HepG2 (cell line): Measurements from ENCODE around the gene NXN. TPM values are rescaled to one million over a fixed set of nuclear protein-coding genes. Genes with fewer than 3 reads are reported as not detected.

Source experiments
- ATAC-seq: fragments of 200-7000 bp; cut with Tn5 transposase; 3 replicates; pipeline ENCODE4 v1.9.1; 2020; ENCODE audit warnings: mild to moderate bottlenecking, moderate library complexity
- BruUV-seq: library from RNA; stranded (reverse); fragments of 400-500 nt; replicated peaks from 2 replicates; lab custom pipeline; 2021; lab: Mats Ljungman, UMichigan
- CTCF ChIA-PET: fragments of 300-600 bp; formaldehyde crosslinking; extraction: SDS; loops from one replicate; lab custom pipeline; 2021; ENCODE audit warnings: low total read pairs, inconsistent platforms, low intra/inter-chr PET ratio; lab: Yijun Ruan, JAX
- POLR2A ChIA-PET: fragments of 350-600 bp; sonication (Branson Sonifier 250); formaldehyde crosslinking; loops from one replicate; lab custom pipeline; 2020; ENCODE audit warnings: antibody characterized with exemption, inconsistent platforms; lab: Yijun Ruan, JAX
- DNase-seq: peaks from one replicate; pipeline ENCODE4 v3.0.0-alpha.2; 2015; ENCODE audit warnings: low spot score
- FAIRE-seq: peaks from 3 replicates; lab custom pipeline; 2011; peaks lifted over from hg19 to GRCh38; lab: Jason Lieb, UNC
- H2AFZ ChIP-seq: one replicate; pipeline ENCODE4 v1.6.1; 2011; ENCODE audit warnings: low read length, inconsistent platforms
- H3K27ac ChIP-seq: fragments of 300-600 bp; 3 replicates; pipeline ENCODE4 v1.8.0; 2011; ENCODE audit warnings: mixed run types, mild to moderate bottlenecking, mixed read lengths, low read length, inconsistent platforms; ENCODE audit not compliant: insufficient read depth; ENCODE audit errors: extremely low read length
- H3K27me3 ChIP-seq, 2 experiments: fragments of 200-600 bp in 1 of 2; 2 replicates in 1 of 2; 3 replicates in 1 of 2; pipeline versions ENCODE4 v1.6.0 to v1.8.0; 2011; ENCODE audit warnings: low read length in 2 of 2, mild to moderate bottlenecking in 2 of 2, moderate library complexity in 2 of 2, inconsistent platforms in 1 of 2; ENCODE audit not compliant: insufficient read depth in 2 of 2, control insufficient read depth in 1 of 2
- H3K36me3 ChIP-seq, 2 experiments: fragments of 200-600 bp in 1 of 2; replicated peaks in 1 of 2; 2 replicates in 1 of 2; 3 replicates in 1 of 2; pipeline versions ENCODE4 v1.5.1 to v1.8.0; 2011; ENCODE audit warnings: low read length in 2 of 2, inconsistent platforms in 1 of 2; ENCODE audit not compliant: insufficient read depth in 2 of 2, control insufficient read depth in 1 of 2
- H3K4me1 ChIP-seq: 2 replicates; pipeline ENCODE4 v1.5.1; 2012; ENCODE audit warnings: low read length, inconsistent platforms; ENCODE audit not compliant: insufficient read depth
- H3K4me2 ChIP-seq: 2 replicates; pipeline ENCODE4 v1.6.0; 2011; ENCODE audit warnings: low read depth, low read length, inconsistent platforms
- H3K4me3 ChIP-seq, 3 experiments: fragments of 200-600 bp in 1 of 3; sonication (generic), shearing (Covaris generic) in 1 of 3; replicated peaks in 1 of 3; 2 replicates each; pipeline ENCODE4 v1.5.1; 2011 to 2016; ENCODE audit warnings: low read length in 3 of 3, inconsistent platforms in 2 of 3, low read depth in 2 of 3, mild to moderate bottlenecking in 2 of 3, control low read depth in 1 of 3, mixed read lengths in 1 of 3; ENCODE audit not compliant: insufficient read depth in 1 of 3
- H3K79me2 ChIP-seq: one replicate; pipeline ENCODE4 v1.6.1; 2011; ENCODE audit warnings: low read length, inconsistent platforms; ENCODE audit not compliant: insufficient read depth
- H3K9ac ChIP-seq: 2 replicates; pipeline ENCODE4 v1.6.0; 2011; ENCODE audit warnings: mild to moderate bottlenecking, low read depth, low read length, inconsistent platforms; ENCODE audit not compliant: insufficient read depth
- H3K9me3 ChIP-seq: 2 replicates; pipeline ENCODE4 v1.5.1; 2012; ENCODE audit warnings: mild to moderate bottlenecking, low read length
- H4K20me1 ChIP-seq: 2 replicates; pipeline ENCODE4 v1.6.0; 2011; ENCODE audit warnings: inconsistent platforms, mild to moderate bottlenecking, low read length, moderate library complexity; ENCODE audit not compliant: insufficient read depth
- AHR ChIP-seq: IDR thresholded peaks from 2 replicates; pipeline ENCODE4 v1.6.1; 2018; ENCODE audit warnings: missing genetic modification reagents, missing compliant biosample characterization
- BCL3 ChIP-seq: sonication (generic); formaldehyde crosslinking; IDR thresholded peaks from 2 replicates; pipeline ENCODE4 v1.5.1; 2020; ENCODE audit warnings: mild to moderate bottlenecking, missing genetic modification reagents, moderate library complexity
- CHD4 ChIP-seq: fragments of 200-600 bp; sonication (generic); IDR thresholded peaks from 2 replicates; pipeline ENCODE4 v1.7.0; 2017; ENCODE audit warnings: mild to moderate bottlenecking, low read length, borderline replicate concordance
- IRF9 ChIP-seq: sonication (generic); formaldehyde crosslinking; IDR thresholded peaks from 2 replicates; pipeline ENCODE4 v1.8.0; 2022; ENCODE audit warnings: missing genetic modification reagents, mild to moderate bottlenecking, borderline replicate concordance
- NFE2 ChIP-seq: sonication (generic); formaldehyde crosslinking; IDR thresholded peaks from 2 replicates; pipeline ENCODE4 v1.4.0; 2020; ENCODE audit warnings: missing genetic modification reagents
- NFKBIZ ChIP-seq: IDR thresholded peaks from 2 replicates; pipeline ENCODE4 v1.6.1; 2018; ENCODE audit warnings: missing genetic modification reagents, missing compliant biosample characterization
- NFYC ChIP-seq: IDR thresholded peaks from 2 replicates; pipeline ENCODE4 v1.6.1; 2016; ENCODE audit warnings: missing genetic modification reagents, missing compliant biosample characterization
- NONO ChIP-seq, 2 experiments: fragments of 450-650 bp in 1 of 2; sonication (generic) in 1 of 2; formaldehyde crosslinking in 1 of 2; IDR thresholded peaks in 1 of 2; conservative IDR thresholded peaks in 1 of 2; 2 replicates each; pipeline versions ENCODE4 v1.6.1 to v1.8.0; 2017 to 2022; ENCODE audit warnings: mild to moderate bottlenecking in 1 of 2, missing genetic modification reagents in 1 of 2, moderate library complexity in 1 of 2
- REXO4 ChIP-seq: sonication (generic); formaldehyde crosslinking; IDR thresholded peaks from 2 replicates; pipeline ENCODE4 v1.8.0; 2022; ENCODE audit warnings: missing genetic modification reagents, mild to moderate bottlenecking, borderline replicate concordance
- SUZ12 ChIP-seq: fragments of 150-350 bp; IDR thresholded peaks from 2 replicates; pipeline ENCODE4 v1.6.1; 2014; ENCODE audit warnings: low read depth, low read length
- TGIF2 ChIP-seq: IDR thresholded peaks from 2 replicates; pipeline ENCODE4 v1.6.1; 2016; ENCODE audit warnings: control low read depth, missing compliant biosample characterization
- ZBTB3 ChIP-seq: sonication (generic); formaldehyde crosslinking; IDR thresholded peaks from 2 replicates; pipeline ENCODE4 v1.4.0; 2020; ENCODE audit warnings: low read depth, mild to moderate bottlenecking, moderate library complexity, missing genetic modification reagents, borderline replicate concordance
- ZC3H4 ChIP-seq: sonication (generic); formaldehyde crosslinking; IDR thresholded peaks from 2 replicates; pipeline ENCODE4 v1.4.0; 2020; ENCODE audit warnings: missing genetic modification reagents, borderline replicate concordance
- ZFP82 ChIP-seq: sonication (generic); formaldehyde crosslinking; IDR thresholded peaks from 2 replicates; pipeline ENCODE4 v1.5.1; 2020; ENCODE audit warnings: mild to moderate bottlenecking, missing genetic modification reagents, borderline replicate concordance
- ZFP90 ChIP-seq: sonication (generic); formaldehyde crosslinking; IDR thresholded peaks from 2 replicates; pipeline ENCODE4 v1.8.0; 2022; ENCODE audit warnings: missing genetic modification reagents, mild to moderate bottlenecking, inconsistent platforms, borderline replicate concordance
- ZNF138 ChIP-seq: sonication (generic); formaldehyde crosslinking; IDR thresholded peaks from 2 replicates; pipeline ENCODE4 v1.5.0; 2020; ENCODE audit warnings: mild to moderate bottlenecking, low read depth, missing genetic modification reagents
- ZNF383 ChIP-seq: sonication (generic); formaldehyde crosslinking; IDR thresholded peaks from 2 replicates; pipeline ENCODE4 v1.4.0; 2020; ENCODE audit warnings: missing genetic modification reagents, mild to moderate bottlenecking, borderline replicate concordance
- ZNF580 ChIP-seq: IDR thresholded peaks from 2 replicates; pipeline ENCODE4 v1.6.1; 2016; ENCODE audit warnings: low read depth, borderline replicate concordance
- ZNF720 ChIP-seq: sonication (generic); formaldehyde crosslinking; IDR thresholded peaks from 2 replicates; pipeline ENCODE4 v1.4.0; 2020; ENCODE audit warnings: missing genetic modification reagents
- WGBS: methylation state at CpG from one replicate; pipeline ENCODE4 v1.1.6; 2017; ENCODE audit warnings: low lambda C conversion rate; 5-methylcytosine and 5-hydroxymethylcytosine counted together
- in situ Hi-C: cut with HindIII; loops from 2 replicates; pipeline ENCODE4 v1.10.0; 2017; ENCODE audit warnings: low pct_unique_long_range_greater_than_20kb; ENCODE audit not compliant: extremely low pct_ligation_motif_present
- intact Hi-C: fragments of 100-400 bp; cut with micrococcal nuclease; formaldehyde crosslinking; loops from one replicate; pipeline ENCODE4 v1.10.0; 2022; ENCODE audit not compliant: unreplicated experiment
- polyA plus RNA-seq, 8 experiments: library from polyadenylated mRNA; depleted of rRNA in 3 of 8; stranded (reverse) in 7 of 8; unstranded in 1 of 8; fragments of >200 nt; fragmentation: Illumina TruSeq in 4 of 8; extraction: Trizol in 4 of 8; gene quantifications; 2 replicates each; pipeline versions ENCODE4 v1.2.1 to v1.2.3, GENCODE V29; 2011 to 2016; ENCODE audit warnings: low read depth in 4 of 8, missing spikeins in 1 of 8, mixed read lengths in 1 of 8; ENCODE audit not compliant: insufficient read depth in 1 of 8
- total RNA-seq, 5 experiments: library from RNA; depleted of rRNA; stranded (reverse); fragments of >200 nt; fragmentation: Illumina TruSeq; extraction: Trizol; gene quantifications; 2 replicates each; pipeline ENCODE4 v1.2.3, GENCODE V29; 2016; ENCODE audit warnings: low read depth in 1 of 5

NXN gene
- total and polyA plus RNA-seq, 2 of the 13 experiments (the other 11 are each of a cell fraction or from before 2014, with no cell fraction given), result 22.2 to 24.3 TPM

GRCh38 chr17:1021147-1021546, 41.6 kb upstream of the NXN start:
- Histone ChIP-seq H3K27me3 (no peaks in the 10 kb centered on the region), H3K27ac (no peak overlapping the region), H3K36me3 (no peaks in the 10 kb centered on the region), H3K4me2 (no peak overlapping the region), H4K20me1 (no peaks in the 10 kb centered on the region), H3K4me1 (peaks cover 7% of the 10 kb centered on the region), H3K9me3 (no peaks in the 10 kb centered on the region), H3K9ac (no peak overlapping the region)
- intact Hi-C loops, result no loop called here
- FAIRE-seq, result no peak
- in situ Hi-C loops, result no loop called here
- no peak for ATAC-seq
- no peak for DNase-seq
- TF ChIP-seq NONO (IDR thresholded peaks at IDR 0.05), result no peak
- TF ChIP-seq NONO (CRISPR knock-in tag; conservative IDR thresholded peaks at IDR 0.05), result no peak
- TF ChIP-seq ZBTB3 (CRISPR knock-in tag), result no peak
- no peak for TF ChIP-seq NFE2 (CRISPR knock-in tag)
- no peak for TF ChIP-seq ZNF138
- no peak for TF ChIP-seq ZC3H4 (CRISPR knock-in tag)
- no peak for TF ChIP-seq NFYC (CRISPR knock-in tag)
- TF ChIP-seq ZNF580 (CRISPR knock-in tag), result no peak
- no peak for TF ChIP-seq SUZ12
- TF ChIP-seq ZFP82 (CRISPR knock-in tag), result no peak
- TF ChIP-seq ZNF720 (CRISPR knock-in tag), result no peak
- TF ChIP-seq NFKBIZ (CRISPR knock-in tag), result no peak
- TF ChIP-seq BCL3, result no peak
- no peak for TF ChIP-seq CHD4
- TF ChIP-seq AHR (CRISPR knock-in tag), result no peak
- no peak for TF ChIP-seq ZFP90 (CRISPR knock-in tag)
- TF ChIP-seq REXO4 (CRISPR knock-in tag), result no peak
- no peak for TF ChIP-seq ZNF383 (CRISPR knock-in tag)
- no peak for TF ChIP-seq TGIF2 (CRISPR knock-in tag)
- TF ChIP-seq IRF9, result no peak
- TF ChIP-seq, all 625 proteins: peak for 0
- ChIA-PET POLR2A (no interaction called here), CTCF (no interaction called here)
- Histone ChIP-seq H2AFZ (no peak overlapping the region), H3K4me3 (no peak overlapping the region), H3K79me2 (no peaks in the 10 kb centered on the region)
- no TSS peak for BruUV-seq
- 92% methylated on average over 15 of the region's 17 CpGs for WGBS
